Measurements from ENCODE around the gene PLCH1. TPM values are rescaled to one million over a fixed set of nuclear protein-coding genes. Genes with fewer than 3 reads are reported as not detected.

PLCH1 gene
- total RNA-seq, 6 experiments from 2014 or later: 0.07 to 0.25 (median 0.17) TPM

DNA sequence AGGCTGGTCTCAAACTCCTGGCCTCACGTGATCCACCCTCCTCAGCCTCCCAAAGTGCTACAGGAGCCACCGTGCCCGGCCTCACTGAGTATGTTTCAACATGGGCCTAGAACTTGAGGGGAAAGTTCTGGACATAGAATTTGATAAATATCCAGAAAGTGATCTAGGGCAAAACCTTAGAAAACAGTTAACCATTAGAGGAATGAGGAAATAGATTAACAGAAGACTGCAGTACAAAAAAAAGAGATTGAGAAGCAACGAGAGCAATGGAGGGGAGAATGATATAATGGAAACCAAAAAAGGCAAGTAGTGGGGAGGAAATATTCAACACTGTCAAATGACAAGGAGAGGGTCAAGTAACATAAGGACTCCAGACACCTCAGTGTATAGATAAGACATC lies 191.5 kb downstream of the PLCH1 start:
- ATAC-seq: no peak
- no peaks in the 10 kb centered on the region for H3K36me3 ChIP-seq
- intact Hi-C loops (cut with DNase I): no loop called here
- H3K27ac ChIP-seq: no peak overlapping the region
- no peaks in the 10 kb centered on the region for H3K9me3 ChIP-seq
- peaks cover 0 to 8% (median 3%) of the 10 kb centered on the region in 4 donors for H3K4me1 ChIP-seq
- no peaks in the 10 kb centered on the region for H3K27me3 ChIP-seq
- no peak overlapping the region for H3K4me3 ChIP-seq
- WGBS (ENCODE audit: insufficient coverage, low coverage, low lambda C conversion rate, missing lambda C conversion rate): 81% methylated on average over 4 of the region's 4 CpGs
- no peak for DNase-seq
- TF ChIP-seq, protein P1, sequence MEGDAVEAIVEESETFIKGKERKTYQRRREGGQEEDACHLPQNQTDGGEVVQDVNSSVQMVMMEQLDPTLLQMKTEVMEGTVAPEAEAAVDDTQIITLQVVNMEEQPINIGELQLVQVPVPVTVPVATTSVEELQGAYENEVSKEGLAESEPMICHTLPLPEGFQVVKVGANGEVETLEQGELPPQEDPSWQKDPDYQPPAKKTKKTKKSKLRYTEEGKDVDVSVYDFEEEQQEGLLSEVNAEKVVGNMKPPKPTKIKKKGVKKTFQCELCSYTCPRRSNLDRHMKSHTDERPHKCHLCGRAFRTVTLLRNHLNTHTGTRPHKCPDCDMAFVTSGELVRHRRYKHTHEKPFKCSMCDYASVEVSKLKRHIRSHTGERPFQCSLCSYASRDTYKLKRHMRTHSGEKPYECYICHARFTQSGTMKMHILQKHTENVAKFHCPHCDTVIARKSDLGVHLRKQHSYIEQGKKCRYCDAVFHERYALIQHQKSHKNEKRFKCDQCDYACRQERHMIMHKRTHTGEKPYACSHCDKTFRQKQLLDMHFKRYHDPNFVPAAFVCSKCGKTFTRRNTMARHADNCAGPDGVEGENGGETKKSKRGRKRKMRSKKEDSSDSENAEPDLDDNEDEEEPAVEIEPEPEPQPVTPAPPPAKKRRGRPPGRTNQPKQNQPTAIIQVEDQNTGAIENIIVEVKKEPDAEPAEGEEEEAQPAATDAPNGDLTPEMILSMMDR (IDR thresholded peaks at IDR 0.05): no peak
- TF ChIP-seq POLR2A (IDR thresholded peaks at IDR 0.05): no peak

- no peak for DNase-seq
- Histone ChIP-seq H3K27me3 (no peaks in the 10 kb centered on the region), H3K4me3 (no peak overlapping the region), H3K4me1 (peaks cover 0 to 5% (median 1%) of the 10 kb centered on the region in 4 donors), H3K36me3 (no peaks in the 10 kb centered on the region), H3K9me3 (no peaks in the 10 kb centered on the region), H3K27ac (no peak overlapping the region)
- ATAC-seq: no peak
- intact Hi-C loops (cut with DNase I): no loop called here
- 94% methylated on average over 3 of the region's 3 CpGs for WGBS (ENCODE audit: insufficient coverage, low coverage, low lambda C conversion rate, missing lambda C conversion rate)
- TF ChIP-seq, protein P1 (IDR thresholded peaks at IDR 0.05): no peak
- no peak for TF ChIP-seq POLR2A (IDR thresholded peaks at IDR 0.05)
These were observed 194.5 kb downstream of the PLCH1 start for GRCh38 chr3:155550391-155550790.

GRCh38 chr3:155549087-155549486 lies 195.8 kb downstream of the PLCH1 start:
- no peaks in the 10 kb centered on the region for H3K36me3 ChIP-seq
- no peaks in the 10 kb centered on the region for H3K9me3 ChIP-seq
- TF ChIP-seq POLR2A (IDR thresholded peaks at IDR 0.05): no peak
- TF ChIP-seq, protein P1 (IDR thresholded peaks at IDR 0.05): no peak
- H3K27ac ChIP-seq: no peak overlapping the region
- no peak for ATAC-seq
- DNase-seq: no peak
- H3K4me1 ChIP-seq: no peaks in the 10 kb centered on the region
- no peak overlapping the region for H3K4me3 ChIP-seq
- intact Hi-C loops (cut with DNase I): no loop called here
- 54% methylated on average over 2 of the region's 2 CpGs for WGBS (ENCODE audit: insufficient coverage, low coverage, low lambda C conversion rate, missing lambda C conversion rate)
- H3K27me3 ChIP-seq: no peaks in the 10 kb centered on the region

DNA sequence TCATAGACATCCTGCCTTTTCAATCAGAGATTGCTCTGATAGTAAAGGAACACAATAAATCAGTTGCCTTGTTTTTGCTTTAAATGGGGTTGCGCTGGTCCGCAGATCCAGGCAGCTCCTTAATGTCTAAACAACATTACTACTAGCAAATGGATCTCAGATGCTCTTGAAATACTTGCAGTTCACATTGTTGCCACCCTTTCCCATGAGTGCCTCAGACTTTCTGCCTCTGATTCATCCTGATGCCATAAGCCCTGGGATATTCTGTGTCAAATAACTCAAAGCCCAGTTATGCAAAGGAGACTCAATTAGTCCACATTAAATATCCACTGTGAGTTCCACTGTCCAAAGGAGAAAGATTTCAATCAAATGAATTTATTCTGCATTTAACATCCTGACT lies 196.7 kb downstream of the PLCH1 start:
- Histone ChIP-seq H3K4me3 (no peak overlapping the region), H3K27me3 (no peaks in the 10 kb centered on the region), H3K4me1 (no peaks in the 10 kb centered on the region), H3K27ac (no peak overlapping the region), H3K9me3 (no peaks in the 10 kb centered on the region), H3K36me3 (no peaks in the 10 kb centered on the region)
- no peak for TF ChIP-seq POLR2A (IDR thresholded peaks at IDR 0.05)
- TF ChIP-seq, protein P1 (IDR thresholded peaks at IDR 0.05): no peak
- 73% methylated on average over 2 of the region's 2 CpGs for WGBS (ENCODE audit: insufficient coverage, low coverage, low lambda C conversion rate, missing lambda C conversion rate)
- intact Hi-C loops (cut with DNase I): no loop called here
- DNase-seq (no peak), ATAC-seq (no peak)

DNA sequence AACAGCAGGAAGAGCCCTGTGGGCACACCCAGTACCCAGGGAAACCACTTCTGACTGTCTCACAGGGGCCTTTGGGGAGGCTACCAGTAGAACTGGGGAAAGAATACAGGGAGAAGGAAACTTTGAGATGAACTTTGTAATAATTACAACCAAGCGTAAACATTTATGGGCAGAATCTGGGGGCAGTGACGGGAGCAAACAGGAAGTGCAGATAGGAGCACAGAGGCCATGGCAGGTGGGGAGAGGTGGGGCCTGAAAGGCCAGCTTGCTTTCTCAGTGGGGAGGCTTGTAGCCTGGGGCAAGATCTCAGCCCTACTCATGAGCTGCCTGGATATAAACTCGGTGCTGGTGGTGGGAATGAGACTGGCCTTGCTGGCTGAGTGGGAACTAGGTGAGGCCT lies 209.8 kb downstream of the PLCH1 start:
- H3K36me3 ChIP-seq: no peaks in the 10 kb centered on the region
- no peaks in the 10 kb centered on the region for H3K4me1 ChIP-seq
- intact Hi-C loops (cut with DNase I): no loop called here
- TF ChIP-seq, protein P1 (IDR thresholded peaks at IDR 0.05): no peak
- TF ChIP-seq POLR2A (IDR thresholded peaks at IDR 0.05): no peak
- H3K4me3 ChIP-seq: no peak overlapping the region
- DNase-seq (no peak), ATAC-seq (no peak)
- H3K9me3 ChIP-seq: no peaks in the 10 kb centered on the region
- 100% methylated on average over 1 of the region's 3 CpGs for WGBS (ENCODE audit: insufficient coverage, low coverage, low lambda C conversion rate, missing lambda C conversion rate)
- H3K27me3 ChIP-seq: no peaks in the 10 kb centered on the region
- no peak overlapping the region for H3K27ac ChIP-seq

Measured in right lobe of liver (tissue), 6 donors.